Measurements from ENCODE around the gene HMOX1. TPM values are rescaled to one million over a fixed set of nuclear protein-coding genes. Genes with fewer than 3 reads are reported as not detected.
A peak's percentile ranks its signal among the peaks of the same experiment; 100 is the strongest.

The HMOX1 gene
- total RNA-seq, 1 experiment from 2014 or later, result 12.1 TPM

DNA sequence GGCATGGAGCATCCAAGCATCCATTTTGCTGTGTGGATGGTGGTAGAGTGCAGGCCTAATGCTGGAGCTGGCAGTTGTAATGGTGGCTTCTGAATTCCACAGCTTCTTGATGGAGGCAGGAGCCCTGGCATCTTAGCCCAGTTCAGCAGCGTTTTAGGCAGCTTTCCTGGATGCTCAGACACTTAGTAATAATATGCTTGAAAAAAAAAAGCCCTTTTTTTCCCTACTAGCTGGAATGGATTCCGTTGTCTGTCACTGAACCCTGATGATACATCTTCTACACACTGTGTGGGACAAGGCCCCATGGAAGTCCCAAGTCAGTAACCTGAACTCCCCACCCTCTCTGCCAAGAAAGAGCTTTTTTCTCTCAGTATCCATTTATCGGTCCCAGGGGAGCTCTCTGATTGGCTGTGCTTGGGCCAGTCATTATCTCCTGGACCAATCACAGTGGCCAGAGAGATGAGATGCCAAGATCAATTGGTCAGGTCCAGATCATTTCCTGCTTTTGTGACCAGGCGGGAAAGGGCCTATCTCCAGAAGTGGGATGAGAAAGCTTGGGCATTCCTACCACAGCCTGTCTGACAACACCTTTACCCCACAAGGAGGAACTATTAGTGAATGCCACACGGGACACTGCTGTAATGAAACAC lies 53.3 kb downstream of the HMOX1 start:
- POLR2A ChIA-PET, result interaction anchor here (0.6 to 0.7 kb wide), 3 partner anchors 47 to 62 kb away, joined by 3 to 10 read pairs (median 3); no protein-coding TSS in a partner anchor
- Mint-ChIP-seq H3K27me3 (ENCODE audit: low read depth) (no peaks in the 10 kb centered on the region), H3K4me3 (no peak overlapping the region), H3K36me3 (peaks cover 60% of the 10 kb centered on the region), H3K27ac (no peak overlapping the region), H3K4me1 (no peaks in the 10 kb centered on the region), H3K9me3 (peaks cover 23% of the 10 kb centered on the region)
- no peak for ATAC-seq
- DNase-seq (ENCODE audit: low spot score), result no peak
- CTCF ChIA-PET, result interaction anchor here (0.6 to 1.2 kb wide), 5 partner anchors 36 to 690 kb away, joined by 3 to 5 read pairs (median 3); no protein-coding TSS in a partner anchor
- TF ChIP-seq, protein P1, sequence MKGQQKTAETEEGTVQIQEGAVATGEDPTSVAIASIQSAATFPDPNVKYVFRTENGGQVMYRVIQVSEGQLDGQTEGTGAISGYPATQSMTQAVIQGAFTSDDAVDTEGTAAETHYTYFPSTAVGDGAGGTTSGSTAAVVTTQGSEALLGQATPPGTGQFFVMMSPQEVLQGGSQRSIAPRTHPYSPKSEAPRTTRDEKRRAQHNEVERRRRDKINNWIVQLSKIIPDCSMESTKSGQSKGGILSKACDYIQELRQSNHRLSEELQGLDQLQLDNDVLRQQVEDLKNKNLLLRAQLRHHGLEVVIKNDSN (CRISPR knock-in tag; IDR thresholded peaks at IDR 0.05), result no peak
- TF ChIP-seq NFYB (CRISPR knock-in tag; conservative IDR thresholded peaks at IDR 0.05; ENCODE audit: low read depth) (0 out of 2 replicates have a peak, but pooled peaks have one; percentile 16), CTCF (IDR thresholded peaks at IDR 0.05) (no peak)
- TF ChIP-seq, protein P2, sequence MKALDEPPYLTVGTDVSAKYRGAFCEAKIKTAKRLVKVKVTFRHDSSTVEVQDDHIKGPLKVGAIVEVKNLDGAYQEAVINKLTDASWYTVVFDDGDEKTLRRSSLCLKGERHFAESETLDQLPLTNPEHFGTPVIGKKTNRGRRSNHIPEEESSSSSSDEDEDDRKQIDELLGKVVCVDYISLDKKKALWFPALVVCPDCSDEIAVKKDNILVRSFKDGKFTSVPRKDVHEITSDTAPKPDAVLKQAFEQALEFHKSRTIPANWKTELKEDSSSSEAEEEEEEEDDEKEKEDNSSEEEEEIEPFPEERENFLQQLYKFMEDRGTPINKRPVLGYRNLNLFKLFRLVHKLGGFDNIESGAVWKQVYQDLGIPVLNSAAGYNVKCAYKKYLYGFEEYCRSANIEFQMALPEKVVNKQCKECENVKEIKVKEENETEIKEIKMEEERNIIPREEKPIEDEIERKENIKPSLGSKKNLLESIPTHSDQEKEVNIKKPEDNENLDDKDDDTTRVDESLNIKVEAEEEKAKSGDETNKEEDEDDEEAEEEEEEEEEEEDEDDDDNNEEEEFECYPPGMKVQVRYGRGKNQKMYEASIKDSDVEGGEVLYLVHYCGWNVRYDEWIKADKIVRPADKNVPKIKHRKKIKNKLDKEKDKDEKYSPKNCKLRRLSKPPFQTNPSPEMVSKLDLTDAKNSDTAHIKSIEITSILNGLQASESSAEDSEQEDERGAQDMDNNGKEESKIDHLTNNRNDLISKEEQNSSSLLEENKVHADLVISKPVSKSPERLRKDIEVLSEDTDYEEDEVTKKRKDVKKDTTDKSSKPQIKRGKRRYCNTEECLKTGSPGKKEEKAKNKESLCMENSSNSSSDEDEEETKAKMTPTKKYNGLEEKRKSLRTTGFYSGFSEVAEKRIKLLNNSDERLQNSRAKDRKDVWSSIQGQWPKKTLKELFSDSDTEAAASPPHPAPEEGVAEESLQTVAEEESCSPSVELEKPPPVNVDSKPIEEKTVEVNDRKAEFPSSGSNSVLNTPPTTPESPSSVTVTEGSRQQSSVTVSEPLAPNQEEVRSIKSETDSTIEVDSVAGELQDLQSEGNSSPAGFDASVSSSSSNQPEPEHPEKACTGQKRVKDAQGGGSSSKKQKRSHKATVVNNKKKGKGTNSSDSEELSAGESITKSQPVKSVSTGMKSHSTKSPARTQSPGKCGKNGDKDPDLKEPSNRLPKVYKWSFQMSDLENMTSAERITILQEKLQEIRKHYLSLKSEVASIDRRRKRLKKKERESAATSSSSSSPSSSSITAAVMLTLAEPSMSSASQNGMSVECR (CRISPR knock-in tag; IDR thresholded peaks at IDR 0.05; ENCODE audit: borderline replicate concordance), result no peak

- Mint-ChIP-seq H3K27me3 (ENCODE audit: low read depth) (peaks cover 2% of the 10 kb centered on the region; the same call in 1 of the 2 replicates), H3K27ac (no peak overlapping the region), H3K36me3 (peaks cover 60% of the 10 kb centered on the region)
These were observed 54.4 kb downstream of the HMOX1 start for GRCh38 chr22:35435201-35435740.

More at GRCh38 chr22:35435201-35435740, 54.4 kb downstream of the HMOX1 start:
- CTCF ChIA-PET, result no interaction called here
- no peaks in the 10 kb centered on the region for H3K4me1 Mint-ChIP-seq
- ATAC-seq (no peak), DNase-seq (ENCODE audit: low spot score) (no peak)
- H3K4me3 Mint-ChIP-seq, result no peak overlapping the region
- POLR2A ChIA-PET, result interaction anchor here (0.7 kb wide), 1 partner anchor 58 kb away, joined by 10 read pairs; no protein-coding TSS in a partner anchor
- H3K9me3 Mint-ChIP-seq, result peaks cover 23% of the 10 kb centered on the region
- TF ChIP-seq FOXP1 (CRISPR knock-in tag; IDR thresholded peaks at IDR 0.05; ENCODE audit: borderline replicate concordance), result no peak
- no peak for TF ChIP-seq JAZF1 (CRISPR knock-in tag; IDR thresholded peaks at IDR 0.05)
- TF ChIP-seq ZNF281 (CRISPR knock-in tag; IDR thresholded peaks at IDR 0.05), result no peak
- TF ChIP-seq SMAD4 (CRISPR knock-in tag; IDR thresholded peaks at IDR 0.05), result no peak
- no peak for TF ChIP-seq CBFB (CRISPR knock-in tag; IDR thresholded peaks at IDR 0.05; ENCODE audit: low read depth)
- TF ChIP-seq MXD4 (CRISPR knock-in tag; IDR thresholded peaks at IDR 0.05; ENCODE audit: borderline replicate concordance), result no peak
- TF ChIP-seq SP1 (CRISPR knock-in tag; conservative IDR thresholded peaks at IDR 0.05), result no peak

Data from WTC11 (cell line).